Measurements from ENCODE around the gene EIF1AX. TPM values are rescaled to one million over a fixed set of nuclear protein-coding genes. Genes with fewer than 3 reads are reported as not detected.

EIF1AX gene
- total and polyA plus RNA-seq, 2 experiments from 2014 or later = 54.1 to 126 TPM

- TF ChIP-seq EZH2phosphoT487 (IDR thresholded peaks at IDR 0.05; ENCODE audit: insufficient read depth, low read depth) (no peak), EZH2 (IDR thresholded peaks at IDR 0.05; ENCODE audit: insufficient read depth, poor library complexity, severe bottlenecking) (no peak)
- no peaks in the 10 kb centered on the region for H3K79me2 ChIP-seq (ENCODE audit: insufficient read depth)
- H3F3A ChIP-seq (ENCODE audit: insufficient read depth) = peaks cover 15% of the 10 kb centered on the region; the same call in 1 of the 2 replicates
- no peak overlapping the region for H3K9ac ChIP-seq
- H4K20me1 ChIP-seq (ENCODE audit: insufficient read depth) = no peaks in the 10 kb centered on the region
- H3K9me3 ChIP-seq (ENCODE audit: low read depth) = no peaks in the 10 kb centered on the region
- in situ Hi-C loops (cut with MboI) = no loop called here
- H3K36me3 ChIP-seq (ENCODE audit: low read depth) = peaks cover 8% of the 10 kb centered on the region; the same call in 1 of the 2 replicates
- H3K9me2 ChIP-seq (ENCODE audit: insufficient read depth) = no peaks in the 10 kb centered on the region
- DNase-seq = no peak
- no peaks in the 10 kb centered on the region for H3K4me1 ChIP-seq (ENCODE audit: insufficient read depth)
- H3K27me3 ChIP-seq (replicated peaks; ENCODE audit: insufficient read depth) = no peaks in the 10 kb centered on the region
- no peak overlapping the region for H3K27ac ChIP-seq
- H3K4me2 ChIP-seq (ENCODE audit: unreplicated experiment) = no peak overlapping the region
- H3K4me3 ChIP-seq = no peak overlapping the region
- H2AFZ ChIP-seq = no peak overlapping the region
Measured at GRCh38 chrX:20124964-20125363, 16.7 kb downstream of the EIF1AX start.

DNA sequence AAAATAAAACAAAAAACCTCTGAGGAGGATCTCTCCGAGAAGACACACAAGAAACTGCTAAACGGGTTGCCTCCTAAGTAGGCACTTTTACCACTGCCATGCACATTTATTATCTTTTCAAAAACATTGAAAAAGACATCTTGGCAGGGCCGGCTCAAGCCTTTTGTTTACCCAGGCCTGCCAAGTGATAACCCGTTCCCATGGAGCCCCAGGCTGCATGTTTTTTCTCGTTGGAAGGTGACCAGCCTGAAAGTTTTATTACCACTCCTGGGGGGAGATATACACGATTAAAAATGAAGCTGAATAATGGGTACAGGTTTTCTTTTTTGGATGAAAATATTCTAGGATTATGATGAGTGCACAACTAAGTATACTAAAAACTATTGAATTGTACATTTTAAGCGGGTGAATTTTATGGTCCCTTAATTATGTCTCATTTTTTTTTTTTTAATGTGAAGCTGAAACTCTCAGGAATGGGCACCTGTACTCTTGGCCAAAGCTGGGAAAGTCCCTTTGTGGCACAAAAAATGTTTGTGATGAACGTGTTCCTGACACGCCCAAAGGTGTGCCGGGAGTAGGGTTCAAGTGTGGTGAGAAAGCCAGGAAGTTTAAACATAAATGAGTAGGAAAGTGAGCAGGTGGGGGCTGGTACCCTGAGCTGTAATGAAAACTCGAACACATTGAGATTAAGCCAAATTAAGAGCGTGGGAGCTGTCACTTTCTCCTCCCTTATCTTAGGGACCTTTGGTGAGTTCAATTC, 23.4 kb downstream of the EIF1AX start:
- Histone ChIP-seq H3K4me3 (no peak overlapping the region), H4K20me1 (ENCODE audit: insufficient read depth) (no peaks in the 10 kb centered on the region), H3K9me3 (ENCODE audit: low read depth) (no peaks in the 10 kb centered on the region), H3K9me2 (ENCODE audit: insufficient read depth) (no peaks in the 10 kb centered on the region), H3K79me2 (ENCODE audit: insufficient read depth) (no peaks in the 10 kb centered on the region), H3K27ac (no peak overlapping the region), H2AFZ (no peak overlapping the region), H3K9ac (no peak overlapping the region), H3F3A (ENCODE audit: insufficient read depth) (no peaks in the 10 kb centered on the region), H3K36me3 (ENCODE audit: low read depth) (no peaks in the 10 kb centered on the region), H3K27me3 (replicated peaks; ENCODE audit: insufficient read depth) (no peaks in the 10 kb centered on the region), H3K4me1 (ENCODE audit: insufficient read depth) (no peaks in the 10 kb centered on the region), H3K4me2 (ENCODE audit: unreplicated experiment) (no peak overlapping the region)
- TF ChIP-seq EZH2phosphoT487 (IDR thresholded peaks at IDR 0.05; ENCODE audit: insufficient read depth, low read depth) (no peak), EZH2 (IDR thresholded peaks at IDR 0.05; ENCODE audit: insufficient read depth, poor library complexity, severe bottlenecking) (no peak)
- WGBS, 2 experiments (ENCODE audit: low coverage in 1 of 2, low lambda C conversion rate in 2 of 2, missing lambda C conversion rate in 2 of 2) = 64 to 71% methylated on average over 11 to 12 of the region's 12 CpGs
- DNase-seq = no peak
- in situ Hi-C loops (cut with MboI) = no loop called here

DNA sequence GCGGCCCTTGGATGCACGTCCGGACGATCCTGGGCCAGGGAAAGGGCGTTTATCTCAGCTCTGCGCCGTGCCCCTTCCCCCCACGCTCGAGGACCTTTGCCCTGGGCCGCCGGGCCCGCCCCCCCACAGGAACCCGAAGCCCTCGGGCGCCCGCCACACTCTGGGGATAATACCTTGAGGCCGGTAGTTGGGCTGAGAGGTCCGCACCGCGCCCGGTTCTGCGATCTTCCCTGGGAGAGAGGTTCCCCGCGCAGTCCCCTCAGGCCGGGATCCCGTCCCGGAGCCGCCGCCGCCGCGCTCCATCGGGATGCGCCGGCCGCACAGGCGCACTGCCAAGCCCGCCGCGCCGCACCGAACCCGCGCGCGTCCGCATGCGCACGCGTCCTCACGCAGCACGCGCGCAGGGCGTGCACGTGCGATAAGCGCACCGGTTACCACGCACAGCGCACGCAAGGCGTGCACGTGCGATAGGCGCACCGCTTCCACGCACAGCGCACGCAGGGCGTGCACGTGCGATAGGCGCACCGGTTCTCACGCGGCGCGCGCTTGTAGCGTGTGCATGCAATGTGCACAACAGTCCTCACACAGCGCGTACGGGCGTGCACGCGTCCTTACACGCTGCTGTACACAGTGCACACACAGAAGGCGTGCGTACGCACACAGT, 24.9 kb downstream of the EIF1AX start, which contains the start of gene MAP7D2:
MAP7D2 (minus strand) TSS at position 331 of the 664 bp plus-strand sequence; CDS start at position 303, 28 bp downstream.
- Histone ChIP-seq H3K27ac (no peak within 1 kb of the TSS), H3F3A (ENCODE audit: insufficient read depth) (no peaks in the 10 kb centered on the region), H3K9ac (no peak within 1 kb of the TSS), H4K20me1 (ENCODE audit: insufficient read depth) (no peaks in the 10 kb centered on the region), H3K9me3 (ENCODE audit: low read depth) (no peaks in the 10 kb centered on the region), H3K4me1 (ENCODE audit: insufficient read depth) (no peaks in the 10 kb centered on the region), H3K4me3 (peak within 1 kb of the TSS; percentile 43), H3K4me2 (ENCODE audit: unreplicated experiment) (peak within 1 kb of the TSS; percentile 48), H3K27me3 (replicated peaks; ENCODE audit: insufficient read depth) (no peaks in the 10 kb centered on the region), H3K36me3 (ENCODE audit: low read depth) (no peaks in the 10 kb centered on the region), H3K9me2 (ENCODE audit: insufficient read depth) (no peaks in the 10 kb centered on the region), H3K79me2 (ENCODE audit: insufficient read depth) (no peaks in the 10 kb centered on the region), H2AFZ (no peak within 1 kb of the TSS; the same call in 1 of the 2 replicates)
- WGBS, 2 experiments (ENCODE audit: low coverage in 1 of 2, low lambda C conversion rate in 2 of 2, missing lambda C conversion rate in 2 of 2) = 19 to 28% methylated on average over 12 to 20 of the region's 91 CpGs
- DNase-seq = peak; percentile 37
- TF ChIP-seq EZH2 (IDR thresholded peaks at IDR 0.05; ENCODE audit: insufficient read depth, poor library complexity, severe bottlenecking) = no peak
- no peak for TF ChIP-seq EZH2phosphoT487 (IDR thresholded peaks at IDR 0.05; ENCODE audit: insufficient read depth, low read depth)
- in situ Hi-C loops (cut with MboI) = no loop called here

DNA sequence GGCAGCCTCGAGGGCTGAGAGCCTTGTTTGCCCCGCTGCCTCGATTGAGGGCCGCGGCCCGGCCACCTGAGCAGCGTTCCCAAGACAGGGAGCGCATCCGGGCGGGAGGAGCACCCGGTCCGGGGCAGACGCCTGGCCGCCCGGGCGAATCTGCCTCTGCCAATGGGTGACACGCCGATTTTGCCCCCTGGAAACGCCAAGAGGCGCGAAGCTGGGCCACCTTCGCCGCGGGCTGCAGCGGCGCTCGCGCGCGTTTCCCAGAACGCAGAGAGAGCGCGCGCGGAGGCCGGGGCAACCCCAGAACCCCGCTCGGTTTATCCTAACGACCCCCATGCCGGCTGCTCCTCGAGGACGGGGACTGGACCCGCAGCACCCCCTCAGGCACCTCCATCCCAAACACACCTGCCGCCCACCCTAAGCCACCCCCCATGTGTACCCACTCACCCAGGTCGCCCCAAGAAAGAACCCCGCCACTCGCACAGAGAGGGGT, 25.5 kb downstream of the EIF1AX start:
- Histone ChIP-seq H3K9me2 (ENCODE audit: insufficient read depth) (no peaks in the 10 kb centered on the region), H3K27me3 (replicated peaks; ENCODE audit: insufficient read depth) (no peaks in the 10 kb centered on the region), H3K27ac (no peak overlapping the region), H2AFZ (no peak overlapping the region; the same call in 1 of the 2 replicates), H3K4me1 (ENCODE audit: insufficient read depth) (no peaks in the 10 kb centered on the region), H3K9ac (no peak overlapping the region), H3K4me3 (peak overlapping the region; percentile 43), H3K36me3 (ENCODE audit: low read depth) (no peaks in the 10 kb centered on the region), H3K4me2 (ENCODE audit: unreplicated experiment) (peak overlapping the region; percentile 48), H3K79me2 (ENCODE audit: insufficient read depth) (no peaks in the 10 kb centered on the region), H3F3A (ENCODE audit: insufficient read depth) (no peaks in the 10 kb centered on the region), H4K20me1 (ENCODE audit: insufficient read depth) (no peaks in the 10 kb centered on the region), H3K9me3 (ENCODE audit: low read depth) (no peaks in the 10 kb centered on the region)
- no peak for TF ChIP-seq EZH2phosphoT487 (IDR thresholded peaks at IDR 0.05; ENCODE audit: insufficient read depth, low read depth)
- TF ChIP-seq EZH2 (IDR thresholded peaks at IDR 0.05; ENCODE audit: insufficient read depth, poor library complexity, severe bottlenecking) = no peak
- 3 to 11% methylated on average over 15 to 24 of the region's 47 CpGs for WGBS, 2 experiments (ENCODE audit: low coverage in 1 of 2, low lambda C conversion rate in 2 of 2, missing lambda C conversion rate in 2 of 2)
- in situ Hi-C loops (cut with MboI) = no loop called here
- no peak for DNase-seq
